K562 (cell line): ENCODE measurements around the gene MAP3K12. TPM values are rescaled to one million over a fixed set of nuclear protein-coding genes. Genes with fewer than 3 reads are reported as not detected.

Experiments
- ARNT ChIP-seq, 2 experiments: fragments of 450-650 bp; IDR thresholded peaks; 2 replicates each; pipeline ENCODE4 v1.6.1; 2016; ENCODE audit warnings: mild to moderate bottlenecking in 1 of 2
- BACH1 ChIP-seq: fragments of 200-800 bp; sonication (Bioruptor generic); IDR thresholded peaks from 2 replicates; pipeline ENCODE4 v1.6.1; 2016; ENCODE audit warnings: missing genetic modification characterization, missing compliant biosample characterization
- BRD4 ChIP-seq: fragments of 200-600 bp; sonication (generic); IDR thresholded peaks from 2 replicates; pipeline ENCODE4 v1.6.1; 2017; ENCODE audit warnings: inconsistent platforms
- CBFA2T3 ChIP-seq: fragments of 450-650 bp; IDR thresholded peaks from 2 replicates; pipeline ENCODE4 v1.6.1; 2017
- CSDE1 ChIP-seq, 2 experiments: fragments of 450-650 bp; IDR thresholded peaks; 2 replicates each; pipeline ENCODE4 v1.6.1; 2016; ENCODE audit warnings: mild to moderate bottlenecking in 1 of 2
- EZH2 ChIP-seq: IDR thresholded peaks from 2 replicates; pipeline ENCODE4 v1.6.1; 2012; ENCODE audit warnings: low read depth, mild to moderate bottlenecking, inconsistent platforms, low read length, borderline replicate concordance
- MBD2 ChIP-seq: sonication (generic); IDR thresholded peaks from 2 replicates; pipeline ENCODE4 v1.6.1; 2016; ENCODE audit warnings: low read depth, borderline replicate concordance
- MECOM ChIP-seq: fragments of 250-450 bp; sonication (Bioruptor Pico); IDR thresholded peaks from 2 replicates; pipeline ENCODE4 v1.8.0; 2022; ENCODE audit warnings: inconsistent platforms
- MTA2 ChIP-seq: fragments of 450-650 bp; IDR thresholded peaks from 2 replicates; pipeline ENCODE4 v1.6.1; 2016; ENCODE audit warnings: low read depth
- MTF1 ChIP-seq: fragments of 250-450 bp; sonication (Bioruptor Pico); IDR thresholded peaks from 2 replicates; pipeline ENCODE4 v1.9.0; 2021; ENCODE audit warnings: moderate library complexity, mild to moderate bottlenecking, inconsistent platforms, borderline replicate concordance
- PYGO2 ChIP-seq: fragments of 450-650 bp; IDR thresholded peaks from 2 replicates; pipeline ENCODE4 v1.6.1; 2016; ENCODE audit warnings: mild to moderate bottlenecking, missing genetic modification characterization, moderate library complexity, missing compliant biosample characterization
- RNF219 ChIP-seq: fragments of 250-450 bp; sonication (Bioruptor Pico); IDR thresholded peaks from 2 replicates; pipeline ENCODE4 v1.5.0; 2022; ENCODE audit warnings: mild to moderate bottlenecking
- SMARCA5 ChIP-seq: fragments of 450-650 bp; IDR thresholded peaks from 2 replicates; pipeline ENCODE4 v1.6.1; 2016
- SMARCB1 ChIP-seq: IDR thresholded peaks from 2 replicates; pipeline ENCODE4 v1.6.1; 2011; ENCODE audit warnings: improper control_type of control experiment, low read depth; ENCODE audit not compliant: insufficient read length
- SNIP1 ChIP-seq: fragments of 450-650 bp; IDR thresholded peaks from 2 replicates; pipeline ENCODE4 v1.7.1; 2017; ENCODE audit warnings: low read depth, mild to moderate bottlenecking
- SRSF1 ChIP-seq: fragments of 200-400 bp; formaldehyde crosslinking; IDR thresholded peaks from 2 replicates; pipeline ENCODE4 v1.6.1; 2017; ENCODE audit warnings: mild to moderate bottlenecking, low read depth, low read length, moderate library complexity
- STAT5B ChIP-seq: fragments of 250-450 bp; sonication (Bioruptor Pico); IDR thresholded peaks from 2 replicates; pipeline ENCODE4 v1.8.0; 2021; ENCODE audit warnings: mild to moderate bottlenecking, inconsistent platforms
- TGIF2 ChIP-seq: sonication (generic); formaldehyde crosslinking; IDR thresholded peaks from 2 replicates; pipeline ENCODE4 v1.8.1; 2022; ENCODE audit warnings: mild to moderate bottlenecking, missing genetic modification reagents, moderate library complexity
- USF1 ChIP-seq: sonication (generic); formaldehyde crosslinking; IDR thresholded peaks from 2 replicates; pipeline ENCODE4 v1.9.0; 2022; ENCODE audit warnings: mild to moderate bottlenecking, missing genetic modification reagents
- YY1 ChIP-seq, 3 experiments: IDR thresholded peaks; 2 replicates each; pipeline ENCODE4 v1.6.1; 2011; ENCODE audit warnings: low read length in 2 of 3, mild to moderate bottlenecking in 2 of 3, moderate library complexity in 2 of 3, borderline replicate concordance in 1 of 3, control low read depth in 1 of 3, low read depth in 1 of 3; ENCODE audit not compliant: insufficient read depth in 3 of 3, insufficient replicate concordance in 2 of 3, control insufficient read depth in 1 of 3, insufficient read length in 1 of 3; ENCODE audit errors: extremely low read depth in 1 of 3
- ZBED1 ChIP-seq: IDR thresholded peaks from 2 replicates; pipeline ENCODE4 v1.6.1; 2014
- ZNF121 ChIP-seq: sonication (generic); formaldehyde crosslinking; conservative IDR thresholded peaks from 2 replicates; pipeline ENCODE4 v1.8.0; 2022; ENCODE audit warnings: missing genetic modification reagents
- ZNF174 ChIP-seq: fragments of 250-450 bp; sonication (Bioruptor Pico); IDR thresholded peaks from 2 replicates; pipeline ENCODE4 v1.4.0; 2020; ENCODE audit warnings: mild to moderate bottlenecking
- ZNF384 ChIP-seq: IDR thresholded peaks from 2 replicates; pipeline ENCODE4 v1.6.1; 2012; ENCODE audit warnings: low read depth, low read length, improper control_type of control experiment
- ZNF507 ChIP-seq: conservative IDR thresholded peaks from 2 replicates; pipeline ENCODE4 v1.6.1; 2017; ENCODE audit warnings: missing genetic modification characterization, missing compliant biosample characterization
- ZNF639 ChIP-seq, 2 experiments: fragments of 200-800 bp in 1 of 2; sonication (Bioruptor generic) in 1 of 2; sonication (generic) in 1 of 2; formaldehyde crosslinking in 1 of 2; IDR thresholded peaks in 1 of 2; conservative IDR thresholded peaks in 1 of 2; 2 replicates each; pipeline versions ENCODE4 v1.5.0 to v1.6.1; 2016 to 2020; ENCODE audit warnings: missing compliant biosample characterization in 1 of 2, missing genetic modification characterization in 1 of 2, missing genetic modification reagents in 1 of 2
- polyA plus RNA-seq, 8 experiments: library from polyadenylated mRNA; depleted of rRNA in 4 of 8; stranded (reverse) in 5 of 8; unstranded in 3 of 8; fragments of >200 nt; fragmentation: Nextera tagmentation in 2 of 8; fragmentation: Illumina TruSeq in 1 of 8; extraction: Ambion mirVana in 2 of 8; extraction: Trizol in 1 of 8; gene quantifications; 2 replicates each; pipeline versions ENCODE4 v1.2.1 to v1.2.3, GENCODE V29; 2011 to 2014; ENCODE audit warnings: inconsistent platforms in 1 of 8, missing spikeins in 1 of 8
- total RNA-seq, 7 experiments: library from RNA; depleted of rRNA in 6 of 7; stranded (reverse); fragments of >200 nt in 6 of 7; fragmentation: Illumina TruSeq in 2 of 7; extraction: Trizol in 2 of 7; gene quantifications; 2 replicates each; pipeline versions ENCODE4 v1.2.1 to v1.2.3, GENCODE V29; 2011 to 2021; ENCODE audit warnings: low replicate concordance in 1 of 7

The MAP3K12 gene
- total and polyA plus RNA-seq, 9 of the 15 experiments (the other 6 are each of a cell fraction or from before 2014, with no cell fraction given), result 0.10 to 2.4 (median 1.6) TPM

- TF ChIP-seq ZNF639 (CRISPR knock-in tag; conservative IDR thresholded peaks at IDR 0.05 in 1 of 2, IDR thresholded peaks at IDR 0.05 in 1 of 2), result peak in 1 of 2 experiments; percentile 93; a peak in 2 of 4 replicates
- TF ChIP-seq MECOM (CRISPR knock-in tag), result no peak
- no peak for TF ChIP-seq ZNF121 (CRISPR knock-in tag)
- TF ChIP-seq MTF1, result no peak
- TF ChIP-seq CBFA2T3, result no peak; the same call in 1 of the 2 replicates
- TF ChIP-seq SMARCA5, result no peak
- no peak for TF ChIP-seq ZNF507 (tag)
- TF ChIP-seq ZNF174 (CRISPR knock-in tag), result no peak
- TF ChIP-seq ARNT (IDR thresholded peaks at IDR 0.05), result peak in 1 of 2 experiments; percentile 94; a peak in 2 of 4 replicates
- TF ChIP-seq TGIF2 (CRISPR knock-in tag), result no peak
- TF ChIP-seq PYGO2, result no peak
- no peak for TF ChIP-seq ZBED1
- no peak for TF ChIP-seq STAT5B (CRISPR knock-in tag)
- no peak for TF ChIP-seq BRD4
- TF ChIP-seq MBD2, result no peak; the same call in 1 of the 2 replicates
- no peak for TF ChIP-seq RNF219 (CRISPR knock-in tag)
- TF ChIP-seq BACH1, result no peak
- TF ChIP-seq SNIP1, result peak; percentile 99
- no peak for TF ChIP-seq EZH2
- peak; percentile 42; the same call in 1 of the 2 replicates for TF ChIP-seq ZNF384
- TF ChIP-seq USF1 (CRISPR knock-in tag), result no peak
- peak; percentile 87 for TF ChIP-seq MTA2
- no peak for TF ChIP-seq CSDE1 (IDR thresholded peaks at IDR 0.05)
- TF ChIP-seq SRSF1, result no peak
- no peak for TF ChIP-seq SMARCB1
- TF ChIP-seq YY1 (IDR thresholded peaks at IDR 0.05; ENCODE audit: borderline replicate concordance in 1 of 3, control insufficient read depth in 1 of 3, extremely low read depth in 1 of 3, insufficient read depth in 3 of 3, insufficient read length in 1 of 3, insufficient replicate concordance in 2 of 3, low read depth in 1 of 3, low read length in 2 of 3), result peak in 2 of 3 experiments; percentile 58 to 59
Observed at GRCh38 chr12:53451661-53452158, 47.5 kb downstream of the MAP3K12 start, which contains the start of gene PCBP2 (continued).
